GM21423 (cell line): ENCODE results near the gene GOLIM4.
A peak's percentile ranks its signal among the peaks of the same experiment; 100 is the strongest.

Experiments used
- ATAC-seq: cut with Tn5 transposase; IDR thresholded peaks from one replicate; pipeline ENCODE4 v1.9.1; 2021; ENCODE audit warnings: mild to moderate bottlenecking, moderate library complexity; ENCODE audit not compliant: unreplicated experiment

The GOLIM4 gene

GRCh38 chr3:168097381-168097780, 1.7 kb upstream of the GOLIM4 start:
- ATAC-seq: no peak

- peak; percentile 8 for ATAC-seq
Observed at GRCh38 chr3:168096210-168096652, 507 bp upstream of the GOLIM4 start.

GRCh38 chr3:168094877-168095610, 680 bp downstream of the GOLIM4 start:
- peak; percentile 41 for ATAC-seq

GRCh38 chr3:168094580-168094876, 1.2 kb downstream of the GOLIM4 start:
- no peak for ATAC-seq

- ATAC-seq: no peak
Observed at GRCh38 chr3:168093790-168094189, 1.9 kb downstream of the GOLIM4 start.

GRCh38 chr3:168093229-168093628, 2.5 kb downstream of the GOLIM4 start:
- no peak for ATAC-seq

GRCh38 chr3:168091941-168092340, 3.8 kb downstream of the GOLIM4 start:
- ATAC-seq: no peak

GRCh38 chr3:168091302-168091858, 4.3 kb downstream of the GOLIM4 start:
- ATAC-seq: no peak

GRCh38 chr3:168090306-168091085, 5.2 kb downstream of the GOLIM4 start:
- no peak for ATAC-seq

- ATAC-seq: no peak
Observed at GRCh38 chr3:168089179-168089771, 6.4 kb downstream of the GOLIM4 start.

- peak; percentile 58 for ATAC-seq
Observed at GRCh38 chr3:168088106-168088720, 7.5 kb downstream of the GOLIM4 start.

GRCh38 chr3:168087539-168087938, 8.2 kb downstream of the GOLIM4 start:
- ATAC-seq: no peak

GRCh38 chr3:168086541-168087260, 9.0 kb downstream of the GOLIM4 start:
- ATAC-seq: no peak

- peak; percentile 62 for ATAC-seq
Observed at GRCh38 chr3:168085491-168086119, 10.1 kb downstream of the GOLIM4 start.

GRCh38 chr3:168083906-168084305, 11.8 kb downstream of the GOLIM4 start:
- ATAC-seq: no peak

- no peak for ATAC-seq
Observed at GRCh38 chr3:168081856-168082255, 13.9 kb downstream of the GOLIM4 start.

- no peak for ATAC-seq
Observed at GRCh38 chr3:168081171-168081771, 14.5 kb downstream of the GOLIM4 start.

- no peak for ATAC-seq
Observed at GRCh38 chr3:168080499-168081170, 15.1 kb downstream of the GOLIM4 start.

- no peak for ATAC-seq
Observed at GRCh38 chr3:168080022-168080421, 15.7 kb downstream of the GOLIM4 start.
